HUES64 (cell line): ENCODE results near the gene TSSK6.
"Not testable (repeated sequence)": the region's sequence is repeated elsewhere in the genome, so short reads cannot be mapped to it uniquely, and the experiment has no call there.

ENCODE experiments used
- H3K27ac ChIP-seq: 2 replicates; pipeline ENCODE4 v1.7.0; 2013; ENCODE audit warnings: low read depth, low read length, inconsistent platforms
- H3K27me3 ChIP-seq: 2 replicates; pipeline ENCODE4 v1.6.1; 2013; ENCODE audit warnings: mild to moderate bottlenecking, low read length; ENCODE audit not compliant: insufficient read depth
- H3K36me3 ChIP-seq: 2 replicates; pipeline ENCODE4 v1.6.1; 2013; ENCODE audit warnings: mild to moderate bottlenecking, low read length; ENCODE audit not compliant: insufficient read depth
- H3K4me1 ChIP-seq: 2 replicates; pipeline ENCODE4 v1.6.1; 2013; ENCODE audit warnings: mild to moderate bottlenecking, low read length, moderate library complexity; ENCODE audit not compliant: insufficient read depth
- H3K4me3 ChIP-seq: 2 replicates; pipeline ENCODE4 v1.5.1; 2013; ENCODE audit warnings: mild to moderate bottlenecking, low read length, moderate library complexity
- H3K9ac ChIP-seq: 2 replicates; pipeline ENCODE4 v1.6.1; 2013; ENCODE audit warnings: mild to moderate bottlenecking, low read depth, low read length
- H3K9me3 ChIP-seq: 2 replicates; pipeline ENCODE4 v1.6.1; 2013; ENCODE audit warnings: low read depth, low read length; ENCODE audit not compliant: insufficient read depth
- WGBS: fragments of 150-250, 120-280 bp; methylation state at CpG from one replicate; pipeline ENCODE4 v1.1.7; 2013; ENCODE audit warnings: missing lambda C conversion rate; 5-methylcytosine and 5-hydroxymethylcytosine counted together

TSSK6 gene

GRCh38 chr19:19475849-19476828 lies 39.2 kb downstream of the TSSK6 start:
- H3K4me1 ChIP-seq: peaks cover 20% of the 10 kb centered on the region
- peak overlapping the region; percentile 32 for H3K4me3 ChIP-seq
- H3K9me3 ChIP-seq: no peaks in the 10 kb centered on the region
- H3K36me3 ChIP-seq: peaks cover 23% of the 10 kb centered on the region
- no peaks in the 10 kb centered on the region for H3K27me3 ChIP-seq
- peak overlapping the region; percentile 70; the same call in 1 of the 2 replicates for H3K27ac ChIP-seq
- 71% methylated on average over 19 of the region's 19 CpGs for WGBS
- H3K9ac ChIP-seq: no peak overlapping the region; the same call in 1 of the 2 replicates

GRCh38 chr19:19475015-19475765 lies 40.2 kb downstream of the TSSK6 start:
- H3K27ac ChIP-seq: peak overlapping the region; percentile 74; the same call in 1 of the 2 replicates
- H3K9ac ChIP-seq: peak overlapping the region; percentile 24; the same call in 1 of the 2 replicates
- H3K4me3 ChIP-seq: peak overlapping the region; percentile 32
- 23% methylated on average over 21 of the region's 21 CpGs for WGBS
- no peaks in the 10 kb centered on the region for H3K9me3 ChIP-seq
- peaks cover 20% of the 10 kb centered on the region for H3K4me1 ChIP-seq
- H3K27me3 ChIP-seq: no peaks in the 10 kb centered on the region
- peaks cover 13% of the 10 kb centered on the region; the same call in 1 of the 2 replicates for H3K36me3 ChIP-seq

DNA sequence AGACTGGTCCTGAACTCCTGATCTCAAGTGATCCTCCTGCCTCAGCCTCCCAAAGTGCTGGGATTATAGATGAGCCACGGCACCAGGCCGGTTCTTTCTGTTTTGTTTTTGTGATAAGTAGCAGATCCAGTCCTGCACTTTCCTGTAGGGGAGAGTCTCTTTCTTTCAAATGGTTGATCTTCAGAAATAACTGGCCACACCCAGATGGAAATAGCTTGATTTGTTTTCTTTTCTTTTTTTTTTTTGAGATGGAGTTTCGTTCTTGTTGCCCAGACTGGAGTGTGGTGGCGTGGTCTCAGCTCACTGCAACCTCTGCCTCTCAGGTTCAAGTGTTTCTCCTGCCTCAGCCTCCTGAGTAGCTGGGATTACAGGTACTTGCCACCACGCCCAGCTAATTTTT lies 43.2 kb downstream of the TSSK6 start:
- WGBS: 90% methylated on average over 5 of the region's 5 CpGs
- not testable (repeated sequence) for H3K27me3 ChIP-seq, H3K4me3 ChIP-seq, H3K9ac ChIP-seq, H3K27ac ChIP-seq
- H3K36me3 ChIP-seq: peaks cover 29% of the 10 kb centered on the region
- H3K9me3 ChIP-seq: peaks cover 20% of the 10 kb centered on the region
- H3K4me1 ChIP-seq: peaks cover 20% of the 10 kb centered on the region

GRCh38 chr19:19471682-19472081 lies 43.7 kb downstream of the TSSK6 start:
- H3K4me1 ChIP-seq: peaks cover 20% of the 10 kb centered on the region
- H3K27me3 ChIP-seq: no peaks in the 10 kb centered on the region
- H3K9me3 ChIP-seq: peaks cover 20% of the 10 kb centered on the region
- H3K4me3 ChIP-seq: no peak overlapping the region
- H3K27ac ChIP-seq: no peak overlapping the region
- no peak overlapping the region for H3K9ac ChIP-seq
- WGBS: 94% methylated on average over 6 of the region's 6 CpGs
- H3K36me3 ChIP-seq: peaks cover 32% of the 10 kb centered on the region

DNA sequence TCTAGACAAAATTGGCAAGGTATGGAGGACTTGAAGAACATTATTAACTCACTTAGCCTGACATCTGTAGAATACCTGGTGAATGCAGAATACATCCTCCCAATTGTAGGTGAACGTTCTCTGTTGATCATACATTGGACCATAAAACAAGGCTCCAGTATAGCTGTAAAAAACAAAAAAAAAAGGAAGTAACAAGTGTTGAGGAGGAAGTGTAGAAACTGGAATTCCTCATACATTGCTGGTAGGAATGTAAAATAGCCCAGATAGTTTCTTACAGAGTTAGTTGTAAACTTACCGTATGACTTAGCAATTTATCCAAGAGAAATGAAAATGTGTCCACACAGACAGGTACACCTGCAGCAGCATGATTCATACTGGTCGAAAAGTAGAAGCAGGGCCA lies 44.8 kb downstream of the TSSK6 start:
- Histone ChIP-seq H3K9me3 (peaks cover 20% of the 10 kb centered on the region), H3K27me3 (no peaks in the 10 kb centered on the region), H3K4me3 (no peak overlapping the region), H3K27ac (no peak overlapping the region), H3K9ac (no peak overlapping the region), H3K36me3 (peaks cover 43% of the 10 kb centered on the region), H3K4me1 (peaks cover 12% of the 10 kb centered on the region)
- WGBS: 98% methylated on average over 3 of the region's 3 CpGs

DNA sequence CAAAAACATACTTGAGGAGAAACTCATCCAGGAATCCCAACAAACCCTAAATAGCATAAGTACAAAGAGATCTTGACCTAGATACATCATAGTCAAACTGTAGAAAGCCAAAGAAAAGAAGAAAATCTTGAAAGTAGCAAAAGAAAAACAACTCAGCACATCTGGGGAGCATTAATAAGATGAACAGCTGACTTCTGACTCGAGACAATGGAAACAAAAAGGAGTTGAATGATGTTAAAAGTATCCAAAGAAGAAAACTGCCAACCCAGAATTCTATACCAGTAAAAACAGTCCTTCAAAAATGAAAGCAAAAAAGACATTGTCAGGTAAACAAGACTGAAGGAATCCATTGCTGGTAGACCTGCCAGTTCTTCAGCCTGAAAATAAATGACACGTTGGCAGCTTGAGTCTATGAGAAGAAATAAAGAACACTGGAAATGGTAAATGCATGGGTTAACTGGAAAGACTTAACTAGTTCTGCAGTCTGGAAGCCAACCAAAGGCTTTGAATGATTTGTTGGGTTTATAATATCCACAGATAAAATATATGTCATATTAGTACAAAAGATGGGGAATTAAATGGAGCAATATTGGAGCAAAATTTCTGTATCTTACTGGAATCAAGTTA lies 46.8 kb downstream of the TSSK6 start:
- Histone ChIP-seq H3K9ac (no peak overlapping the region), H3K9me3 (peaks cover 20% of the 10 kb centered on the region), H3K36me3 (peaks cover 50% of the 10 kb centered on the region), H3K27me3 (no peaks in the 10 kb centered on the region), H3K4me1 (peaks cover 15% of the 10 kb centered on the region), H3K4me3 (no peak overlapping the region), H3K27ac (no peak overlapping the region)
- 91% methylated on average over 2 of the region's 2 CpGs for WGBS

GRCh38 chr19:19466201-19466600 lies 49.1 kb downstream of the TSSK6 start:
- Histone ChIP-seq H3K4me3 (no peak overlapping the region), H3K27ac (no peak overlapping the region), H3K36me3 (peaks cover 45% of the 10 kb centered on the region), H3K4me1 (peaks cover 35% of the 10 kb centered on the region), H3K9me3 (peaks cover 20% of the 10 kb centered on the region), H3K9ac (no peak overlapping the region), H3K27me3 (no peaks in the 10 kb centered on the region)
- 94% methylated on average over 6 of the region's 6 CpGs for WGBS

- no peak overlapping the region for H3K4me3 ChIP-seq
- H3K4me1 ChIP-seq: peaks cover 42% of the 10 kb centered on the region
- WGBS: 97% methylated on average over 12 of the region's 12 CpGs
- H3K9me3 ChIP-seq: peaks cover 20% of the 10 kb centered on the region
- H3K27ac ChIP-seq: no peak overlapping the region; the same call in 1 of the 2 replicates
- H3K27me3 ChIP-seq: no peaks in the 10 kb centered on the region
- peaks cover 45% of the 10 kb centered on the region for H3K36me3 ChIP-seq
- H3K9ac ChIP-seq: no peak overlapping the region
Measured at GRCh38 chr19:19465436-19466070, 49.8 kb downstream of the TSSK6 start.

DNA sequence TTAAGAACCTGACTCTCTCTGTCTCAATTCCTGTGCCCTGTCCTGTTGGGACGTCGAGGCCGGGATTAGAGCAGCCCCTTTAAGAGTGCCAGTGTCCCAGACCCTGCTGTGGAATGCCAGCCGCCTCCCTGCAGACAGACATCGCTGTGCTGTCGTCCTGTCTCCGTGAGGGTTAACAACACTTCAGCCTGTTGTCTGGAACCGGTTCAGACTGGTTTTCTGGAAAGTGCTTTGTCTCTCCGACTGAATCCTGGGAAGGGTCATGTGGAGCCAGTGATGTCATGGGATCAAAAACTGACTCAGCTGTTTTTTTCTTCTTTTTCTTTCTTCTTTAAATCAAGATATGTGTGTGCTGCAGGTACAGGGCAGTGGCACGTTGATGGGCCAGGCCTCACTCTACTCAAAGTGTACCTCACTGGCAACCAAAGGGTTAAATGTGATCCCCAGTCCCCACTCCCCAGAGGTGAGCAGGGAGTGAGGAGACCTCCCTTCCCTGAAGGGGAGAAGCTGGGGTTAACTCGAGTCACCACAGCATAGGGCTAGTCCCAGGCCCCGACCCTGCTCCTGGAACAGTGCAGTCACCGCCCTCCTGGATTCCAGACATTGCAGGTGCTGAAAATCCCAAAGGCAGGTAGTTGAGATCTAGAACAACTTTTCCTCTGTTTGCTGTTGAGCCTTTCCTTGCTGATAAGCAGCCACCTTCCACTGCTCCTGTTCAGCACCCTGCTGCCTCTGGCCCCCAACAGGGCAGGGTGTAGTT lies 50.8 kb downstream of the TSSK6 start:
- peak overlapping the region; percentile 72 for H3K9ac ChIP-seq
- no peak overlapping the region for H3K4me3 ChIP-seq
- H3K4me1 ChIP-seq: peaks cover 52% of the 10 kb centered on the region
- no peaks in the 10 kb centered on the region for H3K27me3 ChIP-seq
- H3K36me3 ChIP-seq: peaks cover 44% of the 10 kb centered on the region
- peak overlapping the region; percentile 88 for H3K27ac ChIP-seq
- 40% methylated on average over 13 of the region's 13 CpGs for WGBS
- peaks cover 20% of the 10 kb centered on the region for H3K9me3 ChIP-seq
